ENCODE measurements around the gene RPL6.

The RPL6 gene

DNA sequence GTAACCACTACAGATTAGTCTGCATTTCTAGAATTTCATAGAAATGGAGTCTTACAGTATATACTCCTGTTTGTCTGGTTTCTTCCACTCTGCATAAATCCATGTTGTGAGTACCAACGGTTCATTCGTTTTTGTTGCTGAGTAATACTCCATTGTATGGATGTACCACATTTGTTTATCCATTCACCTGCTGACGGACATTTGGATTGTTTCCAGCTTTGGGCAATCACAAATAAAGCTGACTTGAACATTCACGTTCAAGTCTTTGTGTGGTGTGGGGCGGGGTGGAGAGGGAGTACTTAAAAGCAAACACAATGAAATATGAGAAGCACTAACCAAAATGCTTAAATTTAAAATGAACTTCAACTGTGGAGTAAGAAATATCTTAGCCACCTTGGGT, 34.3 kb downstream of the RPL6 start:
- DNase-seq (ENCODE audit: low read depth) = no peak

- no peak for DNase-seq (ENCODE audit: low read depth)
Observed at GRCh38 chr12:112374166-112374740, 35.2 kb downstream of the RPL6 start.

GRCh38 chr12:112370868-112371510, 38.4 kb downstream of the RPL6 start:
- no peak for DNase-seq (ENCODE audit: low read depth)

GRCh38 chr12:112370199-112370598, 39.2 kb downstream of the RPL6 start:
- DNase-seq (ENCODE audit: low read depth) = no peak

DNA sequence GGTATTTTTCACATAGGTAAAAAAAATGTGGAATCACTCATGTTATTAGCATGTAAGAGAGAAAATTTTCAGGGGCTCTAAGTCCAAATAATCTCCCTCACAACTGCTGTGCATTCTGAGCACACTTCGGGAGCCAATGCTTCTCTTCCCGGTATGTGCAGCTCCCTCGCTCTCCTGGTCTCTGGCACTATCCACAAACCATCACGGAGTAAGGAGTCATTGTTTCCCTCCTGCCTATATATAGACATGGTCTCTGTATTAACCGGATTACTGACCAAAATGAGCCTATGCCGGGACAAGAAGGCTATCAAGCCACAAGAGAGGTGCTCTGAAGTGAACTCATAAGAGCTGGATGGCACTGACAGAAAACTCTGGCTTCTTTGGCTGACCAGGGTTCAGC, 40.5 kb downstream of the RPL6 start:
- DNase-seq (ENCODE audit: low read depth) = no peak

GRCh38 chr12:112367965-112368364, 41.4 kb downstream of the RPL6 start:
- DNase-seq (ENCODE audit: low read depth) = no peak

- no peak for DNase-seq (ENCODE audit: low read depth)
Observed at GRCh38 chr12:112362310-112362709, 47.1 kb downstream of the RPL6 start.

GRCh38 chr12:112361271-112361670, 48.1 kb downstream of the RPL6 start:
- no peak for DNase-seq (ENCODE audit: low read depth)

- no peak for DNase-seq (ENCODE audit: low read depth)
Observed at GRCh38 chr12:112359290-112359689, 50.1 kb downstream of the RPL6 start.

GRCh38 chr12:112357214-112357613, 52.2 kb downstream of the RPL6 start:
- no peak for DNase-seq (ENCODE audit: low read depth)

Data from stimulated activated CD8-positive, alpha-beta memory T cell treated with anti-CD3 and anti-CD28 coated beads, Interleukin-4, amount 100 ng/mL, for 24 hours (primary cell).